Endodermal cell (in vitro differentiated cells): Measurements from ENCODE around the gene PXDC1. TPM values are rescaled to one million over a fixed set of nuclear protein-coding genes. Genes with fewer than 3 reads are reported as not detected.

ENCODE experiments used
- DNase-seq: peaks from one replicate; pipeline ENCODE4 v3.0.0-alpha.2; 2017
- H3K27ac ChIP-seq: 2 replicates; pipeline ENCODE4 v1.5.1; 2013; ENCODE audit warnings: mild to moderate bottlenecking, low read depth, low read length, moderate library complexity
- H3K27me3 ChIP-seq: 2 replicates; pipeline ENCODE4 v1.6.1; 2013; ENCODE audit warnings: mild to moderate bottlenecking, low read length, moderate library complexity; ENCODE audit not compliant: insufficient read depth, control insufficient read depth, poor library complexity, severe bottlenecking
- H3K36me3 ChIP-seq: 2 replicates; pipeline ENCODE4 v1.7.0; 2013; ENCODE audit warnings: mild to moderate bottlenecking, low read length, moderate library complexity; ENCODE audit not compliant: control insufficient read depth, insufficient read depth
- H3K4me1 ChIP-seq: one replicate; pipeline ENCODE4 v1.7.0; 2013; ENCODE audit warnings: low read length; ENCODE audit not compliant: control insufficient read depth, insufficient read depth
- H3K4me3 ChIP-seq: 2 replicates; pipeline ENCODE4 v1.5.1; 2013; ENCODE audit warnings: mild to moderate bottlenecking, low read length, moderate library complexity
- H3K9ac ChIP-seq: 2 replicates; pipeline ENCODE4 v1.6.1; 2013; ENCODE audit warnings: mild to moderate bottlenecking, low read length, moderate library complexity; ENCODE audit not compliant: poor library complexity, severe bottlenecking; ENCODE audit errors: extremely low read depth
- H3K9me3 ChIP-seq: 2 replicates; pipeline ENCODE4 v1.6.1; 2013; ENCODE audit warnings: mild to moderate bottlenecking, low read length, moderate library complexity; ENCODE audit not compliant: control insufficient read depth
- H3K27ac Mint-ChIP-seq: 2 replicates; pipeline ENCODE4 v1.8.0; 2020; ENCODE audit warnings: mixed read lengths
- H3K27me3 Mint-ChIP-seq: 2 replicates; pipeline ENCODE4 v1.8.0; 2021; ENCODE audit warnings: mild to moderate bottlenecking, mixed read lengths; ENCODE audit not compliant: insufficient read depth
- H3K36me3 Mint-ChIP-seq: 2 replicates; pipeline ENCODE4 v1.8.0; 2020; ENCODE audit warnings: low read depth, mixed read lengths
- H3K4me1 Mint-ChIP-seq: 2 replicates; pipeline ENCODE4 v1.8.0; 2020; ENCODE audit warnings: mixed read lengths
- H3K4me3 Mint-ChIP-seq: 2 replicates; pipeline ENCODE4 v1.8.0; 2020; ENCODE audit warnings: mild to moderate bottlenecking, moderate library complexity, mixed read lengths
- H3K9me3 Mint-ChIP-seq: 2 replicates; pipeline ENCODE4 v1.8.0; 2020; ENCODE audit warnings: mild to moderate bottlenecking, mixed read lengths
- CTCF ChIP-seq: fragments of 200-600 bp; sonication (generic); conservative IDR thresholded peaks from 2 replicates; pipeline ENCODE4 v1.5.0; 2021; ENCODE audit warnings: antibody characterized with exemption, mild to moderate bottlenecking
- WGBS, 2 experiments: methylation state at CpG; one replicate each; pipeline versions ENCODE4 v1.1.5 to v1.1.7; 2013; ENCODE audit warnings: missing lambda C conversion rate in 2 of 2, mixed read lengths in 1 of 2; ENCODE audit not compliant: insufficient coverage in 1 of 2, insufficient read length in 1 of 2; 5-methylcytosine and 5-hydroxymethylcytosine counted together
- total RNA-seq, 2 donors: library from RNA; stranded (reverse); fragmentation: NEBNext Ultra II Directional in 1 of 2; extraction: Animal tissue kit (Norgen Biotek cat#: 25700) in 1 of 2; gene quantifications; 2 replicates in 1 of 2; 3 replicates in 1 of 2; pipeline ENCODE4 v1.2.1, GENCODE V29; 2021

Gene PXDC1
- total RNA-seq, 2 donors from 2014 or later = 3.3 to 4.6 TPM

- H3K9me3 Mint-ChIP-seq = no peaks in the 10 kb centered on the region
Observed at GRCh38 chr6:3788408-3789017, 37.0 kb upstream of the PXDC1 start.

GRCh38 chr6:3786141-3786540 is 34.6 kb upstream of the PXDC1 start:
- H3K4me1 ChIP-seq = no peaks in the 10 kb centered on the region
- Mint-ChIP-seq H3K36me3 (no peaks in the 10 kb centered on the region), H3K4me1 (no peaks in the 10 kb centered on the region), H3K27me3 (no peaks in the 10 kb centered on the region), H3K27ac (no peak overlapping the region), H3K4me3 (no peak overlapping the region), H3K9me3 (no peaks in the 10 kb centered on the region)
- H3K27ac ChIP-seq = no peak overlapping the region
- H3K27me3 ChIP-seq = no peaks in the 10 kb centered on the region
- H3K36me3 ChIP-seq = no peaks in the 10 kb centered on the region
- H3K4me3 ChIP-seq = no peak overlapping the region
- H3K9ac ChIP-seq = no peak overlapping the region
- 91% methylated on average over 4 of the region's 4 CpGs; no CpG with 5 or more reads in 1 of the 2 experiments for WGBS, 2 experiments
- no peaks in the 10 kb centered on the region for H3K9me3 ChIP-seq
- TF ChIP-seq CTCF = no peak
- DNase-seq = no peak

More at GRCh38 chr6:3788408-3789017, 37.0 kb upstream of the PXDC1 start:
- TF ChIP-seq CTCF = no peak
- Mint-ChIP-seq H3K36me3 (no peaks in the 10 kb centered on the region), H3K27ac (no peak overlapping the region), H3K27me3 (no peaks in the 10 kb centered on the region), H3K4me1 (no peaks in the 10 kb centered on the region), H3K4me3 (no peak overlapping the region)
- no peak overlapping the region for H3K9ac ChIP-seq
- DNase-seq = no peak
- H3K36me3 ChIP-seq = no peaks in the 10 kb centered on the region
- H3K4me3 ChIP-seq = no peak overlapping the region
- WGBS, 2 experiments = 90 to 92% methylated on average over 10 to 12 of the region's 12 CpGs
- H3K9me3 ChIP-seq = no peaks in the 10 kb centered on the region
- no peaks in the 10 kb centered on the region for H3K4me1 ChIP-seq
- H3K27ac ChIP-seq = no peak overlapping the region
- no peaks in the 10 kb centered on the region for H3K27me3 ChIP-seq

GRCh38 chr6:3785745-3786098 is 34.2 kb upstream of the PXDC1 start:
- Histone ChIP-seq H3K27ac (no peak overlapping the region), H3K4me3 (no peak overlapping the region), H3K27me3 (no peaks in the 10 kb centered on the region), H3K9ac (no peak overlapping the region), H3K9me3 (no peaks in the 10 kb centered on the region), H3K4me1 (no peaks in the 10 kb centered on the region), H3K36me3 (no peaks in the 10 kb centered on the region)
- DNase-seq = no peak
- Mint-ChIP-seq H3K27me3 (no peaks in the 10 kb centered on the region), H3K4me3 (no peak overlapping the region), H3K36me3 (no peaks in the 10 kb centered on the region), H3K9me3 (no peaks in the 10 kb centered on the region), H3K4me1 (no peaks in the 10 kb centered on the region), H3K27ac (no peak overlapping the region)
- no peak for TF ChIP-seq CTCF
- 86 to 96% methylated on average over 1 to 5 of the region's 5 CpGs for WGBS, 2 experiments
